Smooth muscle cell (in vitro differentiated cells): ENCODE measurements around the gene ZFPL1. TPM values are rescaled to one million over a fixed set of nuclear protein-coding genes. Genes with fewer than 3 reads are reported as not detected.
A peak's percentile ranks its signal among the peaks of the same experiment; 100 is the strongest.

ENCODE experiments used
- DNase-seq: peaks from one replicate; lab custom pipeline; 2025; ENCODE audit not compliant: unreplicated experiment; lab: John Stamatoyannopoulos, UW
- H2AFZ ChIP-seq: fragments of 200-600 bp; sonication (generic); 2 replicates; pipeline ENCODE4 v1.6.0; 2016; ENCODE audit warnings: antibody characterized with exemption, low read depth, mild to moderate bottlenecking
- H3F3A ChIP-seq: fragments of 200-600 bp; sonication (generic); 2 replicates; pipeline ENCODE4 v1.6.0; 2017; ENCODE audit warnings: antibody characterized with exemption, low read depth
- H3K27ac ChIP-seq: fragments of 200-600 bp; sonication (generic); 2 replicates; pipeline ENCODE4 v1.5.1; 2016; ENCODE audit warnings: low read depth, mild to moderate bottlenecking
- H3K27me3 ChIP-seq: fragments of 200-600 bp; sonication (generic); 2 replicates; pipeline ENCODE4 v1.6.1; 2016; ENCODE audit warnings: low read depth, mild to moderate bottlenecking
- H3K36me3 ChIP-seq: fragments of 200-600 bp; sonication (generic); 2 replicates; pipeline ENCODE4 v1.5.1; 2016; ENCODE audit warnings: low read depth
- H3K4me1 ChIP-seq: fragments of 200-600 bp; sonication (generic); 2 replicates; pipeline ENCODE4 v1.5.1; 2016; ENCODE audit warnings: low read depth
- H3K4me2 ChIP-seq: fragments of 200-600 bp; sonication (generic); 2 replicates; pipeline ENCODE4 v1.6.0; 2016; ENCODE audit warnings: mild to moderate bottlenecking
- H3K4me3 ChIP-seq: fragments of 200-600 bp; sonication (generic); 2 replicates; pipeline ENCODE4 v1.5.1; 2016; ENCODE audit warnings: mild to moderate bottlenecking
- H3K79me2 ChIP-seq: fragments of 200-600 bp; sonication (generic); 2 replicates; pipeline ENCODE4 v1.6.0; 2016; ENCODE audit warnings: low read depth, mild to moderate bottlenecking
- H3K9ac ChIP-seq: fragments of 200-600 bp; sonication (generic); 2 replicates; pipeline ENCODE4 v1.6.0; 2016; ENCODE audit warnings: low read depth
- H3K9me3 ChIP-seq: fragments of 200-600 bp; sonication (generic); replicated peaks from 2 replicates; pipeline ENCODE4 v1.5.1; 2016; ENCODE audit warnings: low read depth
- H4K20me1 ChIP-seq: fragments of 200-600 bp; sonication (generic); 2 replicates; pipeline ENCODE4 v1.6.0; 2016; ENCODE audit warnings: low read depth
- WGBS: methylation state at CpG from one replicate; pipeline ENCODE4 v1.1.7; 2016; ENCODE audit warnings: low lambda C conversion rate; 5-methylcytosine and 5-hydroxymethylcytosine counted together
- polyA plus RNA-seq: library from polyadenylated mRNA; unstranded; fragments of >200 nt; fragmentation: Nextera tagmentation; extraction: Ambion mirVana; gene quantifications from 2 replicates; pipeline ENCODE4 v1.2.1, GENCODE V29; 2016
- total RNA-seq: library from RNA; depleted of rRNA; stranded (reverse); fragments of >200 nt; gene quantifications from 2 replicates; pipeline ENCODE4 v1.2.3, GENCODE V29; 2014
- TF ChIP-seq, protein P1 (sequence below): fragments of 200-600 bp; sonication (generic); IDR thresholded peaks from 2 replicates; pipeline ENCODE4 v1.5.1; 2017; ENCODE audit warnings: borderline replicate concordance, mild to moderate bottlenecking, antibody characterized with exemption; ENCODE audit not compliant: insufficient read depth, poor library complexity, severe bottlenecking

Gene ZFPL1
- total and polyA plus RNA-seq, 2 experiments from 2014 or later = 87.1 to 91.0 TPM

DNA sequence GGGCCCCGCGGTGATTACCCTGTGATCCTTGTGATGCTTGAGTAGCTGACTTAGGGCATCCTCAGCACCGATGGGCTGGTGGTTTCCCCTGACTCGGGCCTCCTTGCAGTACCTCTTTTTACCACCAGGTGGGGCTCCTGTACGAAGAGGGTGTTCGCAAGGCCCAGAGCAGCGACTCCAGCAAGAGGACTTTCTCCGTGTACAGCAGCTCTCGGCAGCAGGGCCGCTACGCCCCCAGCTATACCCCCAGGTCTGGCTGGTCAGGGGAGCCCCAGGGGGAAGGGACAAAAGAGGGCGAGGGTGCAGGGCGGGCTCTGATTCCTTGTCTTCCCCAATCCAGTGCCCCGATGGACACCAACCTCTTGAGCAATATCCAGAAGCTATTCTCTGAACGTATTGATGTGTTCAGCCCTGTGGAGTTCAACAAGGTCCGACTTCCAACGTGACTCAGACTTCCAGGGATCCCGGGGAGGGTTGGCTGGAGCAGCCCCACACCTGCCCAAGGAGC is 26.4 kb downstream of the ZFPL1 start:
- Histone ChIP-seq H3K4me1 (peaks cover 18% of the 10 kb centered on the region), H2AFZ (no peak overlapping the region), H3K27me3 (no peaks in the 10 kb centered on the region), H4K20me1 (peaks cover 13% of the 10 kb centered on the region), H3F3A (no peaks in the 10 kb centered on the region), H3K36me3 (no peaks in the 10 kb centered on the region), H3K4me2 (peak overlapping the region; percentile 16), H3K9me3 (no peaks in the 10 kb centered on the region), H3K4me3 (no peak overlapping the region), H3K79me2 (peaks cover 7% of the 10 kb centered on the region), H3K9ac (no peak overlapping the region), H3K27ac (no peak overlapping the region)
- 17% methylated on average over 18 of the region's 18 CpGs for WGBS
- TF ChIP-seq, protein P1, sequence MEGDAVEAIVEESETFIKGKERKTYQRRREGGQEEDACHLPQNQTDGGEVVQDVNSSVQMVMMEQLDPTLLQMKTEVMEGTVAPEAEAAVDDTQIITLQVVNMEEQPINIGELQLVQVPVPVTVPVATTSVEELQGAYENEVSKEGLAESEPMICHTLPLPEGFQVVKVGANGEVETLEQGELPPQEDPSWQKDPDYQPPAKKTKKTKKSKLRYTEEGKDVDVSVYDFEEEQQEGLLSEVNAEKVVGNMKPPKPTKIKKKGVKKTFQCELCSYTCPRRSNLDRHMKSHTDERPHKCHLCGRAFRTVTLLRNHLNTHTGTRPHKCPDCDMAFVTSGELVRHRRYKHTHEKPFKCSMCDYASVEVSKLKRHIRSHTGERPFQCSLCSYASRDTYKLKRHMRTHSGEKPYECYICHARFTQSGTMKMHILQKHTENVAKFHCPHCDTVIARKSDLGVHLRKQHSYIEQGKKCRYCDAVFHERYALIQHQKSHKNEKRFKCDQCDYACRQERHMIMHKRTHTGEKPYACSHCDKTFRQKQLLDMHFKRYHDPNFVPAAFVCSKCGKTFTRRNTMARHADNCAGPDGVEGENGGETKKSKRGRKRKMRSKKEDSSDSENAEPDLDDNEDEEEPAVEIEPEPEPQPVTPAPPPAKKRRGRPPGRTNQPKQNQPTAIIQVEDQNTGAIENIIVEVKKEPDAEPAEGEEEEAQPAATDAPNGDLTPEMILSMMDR = peak; percentile 92
- DNase-seq = peak; percentile 89

DNA sequence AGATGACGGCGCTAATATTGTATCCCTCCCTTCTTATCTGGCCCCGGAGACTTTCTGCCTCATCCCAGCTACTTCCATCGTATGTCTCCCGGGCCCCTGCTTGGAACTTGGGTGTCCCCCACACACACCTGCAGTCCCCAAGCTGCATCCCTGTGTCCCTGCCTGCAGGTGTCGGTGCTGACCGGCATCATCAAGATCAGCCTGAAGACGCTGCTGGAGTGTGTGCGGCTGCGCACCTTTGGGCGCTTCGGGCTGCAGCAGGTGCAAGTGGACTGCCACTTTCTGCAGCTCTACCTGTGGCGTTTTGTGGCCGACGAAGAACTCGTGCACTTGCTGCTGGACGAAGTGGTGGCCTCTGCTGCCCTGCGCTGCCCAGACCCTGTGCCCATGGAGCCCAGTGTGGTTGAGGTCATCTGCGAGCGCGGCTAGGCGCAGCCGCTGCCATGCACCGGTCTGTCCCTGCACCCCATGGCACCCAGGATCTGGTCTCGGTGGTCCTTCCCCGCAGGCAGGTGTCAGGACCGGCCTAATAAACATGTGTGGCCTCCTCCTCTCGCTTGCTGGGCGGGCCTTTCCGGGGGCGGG is 27.2 kb downstream of the ZFPL1 start:
- H2AFZ ChIP-seq = no peak overlapping the region
- TF ChIP-seq, protein P1 = no peak
- H3K27ac ChIP-seq = no peak overlapping the region
- no peak overlapping the region for H3K9ac ChIP-seq
- peak overlapping the region; percentile 98 for H3K4me2 ChIP-seq
- 64% methylated on average over 31 of the region's 31 CpGs for WGBS
- peak overlapping the region; percentile 71 for H3K4me3 ChIP-seq
- peaks cover 5% of the 10 kb centered on the region for H4K20me1 ChIP-seq
- H3K36me3 ChIP-seq = no peaks in the 10 kb centered on the region
- no peaks in the 10 kb centered on the region for H3K27me3 ChIP-seq
- no peak for DNase-seq
- H3K4me1 ChIP-seq = peaks cover 18% of the 10 kb centered on the region
- no peaks in the 10 kb centered on the region for H3F3A ChIP-seq
- H3K79me2 ChIP-seq = peaks cover 12% of the 10 kb centered on the region
- no peaks in the 10 kb centered on the region for H3K9me3 ChIP-seq

DNA sequence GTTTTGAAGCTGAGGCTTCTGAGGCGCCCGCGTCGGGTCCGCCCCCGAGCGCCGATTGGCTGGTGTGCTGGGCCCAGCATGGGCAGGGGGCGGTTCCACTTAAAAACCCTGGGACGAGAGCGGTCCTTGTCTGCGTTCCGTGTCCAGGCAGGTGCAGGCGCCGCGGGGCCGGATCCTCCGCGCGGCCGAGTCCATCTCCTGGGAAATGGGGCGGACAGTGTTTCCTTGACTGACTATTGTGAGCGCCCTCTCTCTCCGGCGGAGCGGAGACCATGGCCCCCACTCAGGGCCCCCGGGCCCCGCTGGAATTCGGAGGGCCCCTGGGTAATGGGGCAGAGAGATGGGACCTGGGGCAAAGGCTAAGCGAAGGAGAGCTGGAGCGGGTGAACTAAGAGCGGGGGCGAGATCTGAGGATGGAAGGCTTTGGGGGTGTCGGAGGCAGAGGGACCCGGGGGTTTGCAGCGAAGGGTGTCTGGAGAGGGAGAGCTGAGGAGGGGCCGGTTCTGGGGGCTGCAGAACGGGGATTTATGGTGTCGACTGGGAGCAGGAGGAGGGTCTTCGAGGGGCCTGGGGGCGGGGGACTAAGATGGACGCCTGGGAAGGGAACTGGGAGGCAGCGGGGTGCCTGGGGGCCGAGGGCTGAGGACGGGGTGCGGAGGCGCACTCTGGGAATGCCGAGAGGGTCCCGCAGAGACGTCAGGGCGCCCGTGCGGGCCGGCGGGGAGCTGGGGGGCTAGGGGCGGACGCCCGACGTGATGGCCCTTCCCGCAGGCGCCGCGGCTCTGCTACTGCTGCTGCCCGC is 27.9 kb downstream of the ZFPL1 start, which contains the start of gene TM7SF2:
TSS of gene TM7SF2 (plus strand) at position 129 of the 802 bp plus-strand sequence. CDS start at position 273, 144 bp downstream.
- Histone ChIP-seq H3K4me1 (peaks cover 22% of the 10 kb centered on the region), H3F3A (no peaks in the 10 kb centered on the region), H3K4me3 (peak within 1 kb of the TSS; percentile 71), H3K79me2 (peaks cover 16% of the 10 kb centered on the region), H3K27ac (no peak within 1 kb of the TSS), H3K27me3 (no peaks in the 10 kb centered on the region), H2AFZ (no peak within 1 kb of the TSS), H3K9me3 (no peaks in the 10 kb centered on the region), H4K20me1 (peaks cover 5% of the 10 kb centered on the region), H3K9ac (peak within 1 kb of the TSS; percentile 35), H3K4me2 (peak within 1 kb of the TSS; percentile 98), H3K36me3 (no peaks in the 10 kb centered on the region)
- DNase-seq = peak; percentile 46
- 2% methylated on average over 38 of the region's 64 CpGs for WGBS
- TF ChIP-seq, protein P1 = no peak
